C4-2B (cell line): ENCODE data around the gene SCGN.

ENCODE experiments used
- H3K27ac ChIP-seq: fragments of 450-650 bp; 2 replicates; pipeline ENCODE4 v1.5.1; 2017
- ZFX ChIP-seq: fragments of 450-650 bp; IDR thresholded peaks from 2 replicates; pipeline ENCODE4 v1.6.1; 2017
- TF ChIP-seq, protein P1 (sequence below): fragments of 450-650 bp; conservative IDR thresholded peaks from 2 replicates; pipeline ENCODE4 v1.5.1; 2017; ENCODE audit warnings: mild to moderate bottlenecking

SCGN gene

GRCh38 chr6:25750906-25751305 is 98.9 kb downstream of the SCGN start:
- no peak overlapping the region for H3K27ac ChIP-seq
- TF ChIP-seq ZFX = no peak
- TF ChIP-seq, protein P1, sequence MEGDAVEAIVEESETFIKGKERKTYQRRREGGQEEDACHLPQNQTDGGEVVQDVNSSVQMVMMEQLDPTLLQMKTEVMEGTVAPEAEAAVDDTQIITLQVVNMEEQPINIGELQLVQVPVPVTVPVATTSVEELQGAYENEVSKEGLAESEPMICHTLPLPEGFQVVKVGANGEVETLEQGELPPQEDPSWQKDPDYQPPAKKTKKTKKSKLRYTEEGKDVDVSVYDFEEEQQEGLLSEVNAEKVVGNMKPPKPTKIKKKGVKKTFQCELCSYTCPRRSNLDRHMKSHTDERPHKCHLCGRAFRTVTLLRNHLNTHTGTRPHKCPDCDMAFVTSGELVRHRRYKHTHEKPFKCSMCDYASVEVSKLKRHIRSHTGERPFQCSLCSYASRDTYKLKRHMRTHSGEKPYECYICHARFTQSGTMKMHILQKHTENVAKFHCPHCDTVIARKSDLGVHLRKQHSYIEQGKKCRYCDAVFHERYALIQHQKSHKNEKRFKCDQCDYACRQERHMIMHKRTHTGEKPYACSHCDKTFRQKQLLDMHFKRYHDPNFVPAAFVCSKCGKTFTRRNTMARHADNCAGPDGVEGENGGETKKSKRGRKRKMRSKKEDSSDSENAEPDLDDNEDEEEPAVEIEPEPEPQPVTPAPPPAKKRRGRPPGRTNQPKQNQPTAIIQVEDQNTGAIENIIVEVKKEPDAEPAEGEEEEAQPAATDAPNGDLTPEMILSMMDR = no peak
